ENCODE results near the gene DCUN1D4. TPM values are rescaled to one million over a fixed set of nuclear protein-coding genes. Genes with fewer than 3 reads are reported as not detected.
A peak's percentile ranks its signal among the peaks of the same experiment; 100 is the strongest.
"Not testable (repeated sequence)": the region's sequence is repeated elsewhere in the genome, so short reads cannot be mapped to it uniquely, and the experiment has no call there.

Gene DCUN1D4
- total RNA-seq, 1 donor from 2014 or later, result 47.3 TPM

DNA sequence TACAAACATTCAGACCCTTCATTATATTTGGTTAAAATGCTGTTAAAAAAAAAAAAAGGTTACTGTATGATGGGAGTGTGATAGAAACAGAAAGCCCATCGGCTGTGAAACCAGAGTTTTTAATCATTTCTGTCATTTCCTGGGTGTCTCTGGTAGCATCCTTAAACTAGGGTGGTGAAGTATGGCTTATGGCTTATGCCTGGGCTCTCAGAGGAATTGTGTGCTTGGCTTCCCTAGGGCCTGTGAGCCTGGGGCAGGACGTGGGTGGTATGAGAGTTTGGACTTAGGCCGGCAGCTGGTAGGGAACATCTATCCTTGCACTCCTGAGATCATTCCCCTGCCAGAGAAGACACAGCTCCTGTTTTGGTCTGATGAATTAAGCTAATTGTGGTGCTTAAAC is 52.2 kb downstream of the DCUN1D4 start:
- DNase-seq, result no peak

DNA sequence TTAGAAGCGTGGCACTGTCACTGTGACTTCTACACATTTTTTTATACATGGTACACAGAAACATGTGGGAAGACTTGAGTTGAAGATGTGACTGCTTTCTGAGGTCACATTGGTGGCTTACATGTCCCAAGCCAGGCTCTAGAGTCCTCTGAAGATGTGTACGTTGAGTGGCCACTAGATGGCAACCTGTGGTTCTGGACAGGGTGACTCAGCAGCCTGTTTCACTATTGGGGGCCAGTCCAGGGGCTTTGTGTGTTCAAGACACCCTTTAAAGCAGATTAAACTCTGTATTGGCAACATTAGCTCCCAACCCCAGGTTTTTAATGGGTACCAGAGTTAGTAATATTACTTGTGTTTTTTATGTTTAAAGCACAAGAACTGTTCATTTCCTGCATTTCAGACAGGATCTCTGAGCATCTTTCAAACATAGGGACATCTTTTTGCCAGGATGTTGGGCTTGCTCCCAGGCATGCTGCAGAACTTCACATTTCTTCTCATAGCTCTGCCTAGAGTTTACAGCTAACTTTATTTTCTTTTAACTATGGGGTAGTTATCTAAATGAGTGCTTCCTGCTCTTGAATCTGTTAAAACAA is 53.0 kb downstream of the DCUN1D4 start:
- peak; percentile 83 for DNase-seq

DNA sequence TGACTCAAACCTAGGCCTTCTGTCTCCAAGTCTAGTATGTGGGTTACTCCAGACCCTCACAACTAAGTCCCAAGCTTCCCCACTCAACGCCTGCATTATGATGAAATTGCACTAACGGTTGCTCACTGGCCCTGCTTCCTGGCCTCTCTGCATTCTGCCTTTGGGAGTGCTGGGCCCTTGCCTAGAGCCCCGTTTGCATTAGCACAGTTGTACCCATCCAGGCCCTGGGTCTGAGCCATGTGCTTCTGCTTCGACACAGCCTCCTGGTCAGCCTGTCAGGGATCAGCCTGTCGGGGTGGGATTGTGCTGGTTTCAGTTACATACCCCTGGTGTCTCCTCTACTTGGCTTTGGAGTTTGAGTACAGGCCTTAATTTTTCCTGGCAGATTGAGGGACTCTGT is 58.4 kb downstream of the DCUN1D4 start:
- DNase-seq, result no peak

DNA sequence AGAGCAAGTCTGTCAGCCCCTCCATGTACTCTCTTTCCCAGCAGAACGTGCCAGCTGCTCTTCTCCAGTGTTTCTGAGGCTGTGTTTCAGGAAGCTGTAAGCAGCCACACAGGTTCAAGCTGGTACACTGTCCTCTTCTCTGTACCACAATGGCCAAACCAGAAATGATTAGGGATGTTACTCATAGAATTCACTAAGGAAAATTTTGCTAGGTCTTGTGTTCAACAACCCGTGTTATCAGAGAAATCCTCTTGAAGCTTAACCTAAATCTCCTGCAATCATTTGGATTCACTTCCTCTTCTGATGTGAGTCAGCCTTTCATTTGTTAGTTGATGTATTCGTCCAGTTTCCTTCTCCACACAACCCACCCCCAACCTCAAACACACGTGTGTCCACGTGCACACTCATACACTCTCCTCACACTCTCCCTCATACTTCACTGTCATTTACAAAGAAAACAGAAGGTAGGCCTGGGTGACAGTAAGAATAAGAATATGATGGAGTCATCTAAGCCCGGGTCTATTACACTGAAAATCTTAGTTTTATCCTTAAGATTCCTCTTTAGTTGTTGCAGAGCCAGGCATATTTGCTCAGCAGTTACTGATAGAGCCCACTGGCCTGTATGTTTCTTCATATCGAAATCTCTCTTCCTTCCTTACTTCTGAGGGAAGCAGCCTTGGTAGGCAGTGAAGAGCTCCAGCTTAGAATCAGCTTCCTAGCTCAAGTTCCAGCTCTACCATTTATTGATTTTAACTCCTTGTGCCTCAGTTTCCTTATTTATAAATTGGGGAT is 63.4 kb downstream of the DCUN1D4 start:
- peak; percentile 82 for DNase-seq

DNA sequence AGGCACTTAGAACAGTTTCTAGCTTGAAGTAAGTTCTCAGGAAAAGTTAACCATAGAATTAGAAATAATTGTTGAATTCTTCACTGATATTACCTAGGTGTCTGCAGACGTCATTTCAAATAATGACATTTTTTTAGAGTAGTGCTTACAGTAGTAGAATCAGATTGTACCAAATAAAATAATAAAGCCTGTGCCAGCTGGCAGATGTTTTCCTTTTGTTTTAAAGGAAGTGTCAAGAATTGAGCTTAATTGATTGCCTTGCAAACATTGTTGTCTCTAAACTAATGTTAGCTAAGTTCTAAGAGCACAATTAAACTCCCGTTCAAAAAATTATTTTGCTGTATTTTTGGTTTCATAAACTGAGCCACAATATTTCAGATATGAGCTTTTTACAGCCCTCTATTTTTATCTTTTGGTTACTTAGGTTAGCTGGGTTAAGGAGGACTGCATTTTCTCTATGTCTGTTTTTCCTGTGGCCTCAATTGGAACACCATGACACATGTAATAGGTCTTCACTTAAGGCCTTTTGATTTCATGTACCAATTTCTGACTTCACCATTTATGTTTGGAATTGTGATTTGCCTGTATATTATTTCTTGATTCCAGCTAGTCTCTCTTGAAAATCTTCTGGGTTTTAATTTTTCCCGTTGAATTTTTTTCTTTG is 64.2 kb downstream of the DCUN1D4 start:
- DNase-seq, result peak; percentile 69

DNA sequence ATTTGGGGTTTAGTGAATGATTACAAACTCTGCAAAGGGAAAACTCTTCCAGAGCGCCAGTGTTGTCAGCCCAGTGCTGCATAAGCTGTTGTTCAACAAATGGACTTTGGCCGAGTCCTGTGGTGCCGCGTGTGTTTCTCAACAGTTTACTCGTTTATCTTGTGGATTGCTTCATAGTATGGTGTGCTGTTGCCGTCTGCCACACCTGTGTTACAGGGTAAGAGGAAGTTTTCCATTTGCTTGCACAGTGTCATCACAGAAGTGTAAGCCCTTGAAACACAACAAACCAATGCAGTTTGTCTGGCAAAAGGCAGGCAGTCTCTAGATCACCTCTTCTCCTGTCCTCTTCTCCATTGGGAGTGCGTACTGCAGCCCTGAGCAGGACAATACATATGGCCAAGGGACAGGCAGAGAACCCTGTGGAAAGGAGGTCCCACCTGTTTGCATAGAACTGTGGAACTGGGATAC is 66.3 kb downstream of the DCUN1D4 start:
- no peak for DNase-seq

DNA sequence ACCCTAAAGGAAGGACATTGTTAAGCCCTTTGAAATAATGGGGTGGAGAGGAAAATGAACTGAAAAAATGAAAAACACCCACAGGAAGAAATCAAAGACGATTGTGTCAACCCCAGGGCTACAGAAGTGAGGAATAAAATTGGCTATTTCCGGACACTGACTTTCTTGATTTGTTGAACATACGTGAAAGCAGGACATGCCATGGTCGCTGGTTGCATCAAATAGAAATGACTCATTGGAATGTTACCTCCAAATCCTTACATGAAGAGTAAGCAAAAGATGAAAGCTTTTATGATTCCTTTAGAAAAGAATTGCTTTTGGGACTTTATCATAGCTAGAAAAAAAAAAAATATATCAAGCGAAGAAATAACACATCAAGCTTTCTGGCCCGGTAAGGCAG is 75.3 kb downstream of the DCUN1D4 start:
- DNase-seq, result no peak

DNA sequence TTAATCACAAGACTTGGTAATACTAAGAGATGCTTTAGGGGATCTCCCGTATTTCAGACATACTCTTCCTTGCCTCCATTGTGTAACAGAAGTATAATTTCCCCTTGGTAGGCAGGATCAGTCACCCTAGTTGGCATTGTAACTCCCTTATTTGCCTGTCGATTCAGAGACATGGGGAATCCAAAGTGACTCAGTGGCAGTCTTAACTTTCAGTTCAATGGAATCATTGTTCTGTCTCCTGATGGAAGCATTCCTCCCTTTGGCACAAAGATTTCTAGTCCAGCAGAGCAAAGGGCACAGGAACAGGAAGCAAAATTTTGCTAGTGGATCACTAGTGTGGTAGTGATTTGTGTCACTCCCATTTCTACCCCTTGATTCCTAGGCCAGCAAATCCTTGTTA is 80.4 kb downstream of the DCUN1D4 start:
- DNase-seq, result no peak

DNA sequence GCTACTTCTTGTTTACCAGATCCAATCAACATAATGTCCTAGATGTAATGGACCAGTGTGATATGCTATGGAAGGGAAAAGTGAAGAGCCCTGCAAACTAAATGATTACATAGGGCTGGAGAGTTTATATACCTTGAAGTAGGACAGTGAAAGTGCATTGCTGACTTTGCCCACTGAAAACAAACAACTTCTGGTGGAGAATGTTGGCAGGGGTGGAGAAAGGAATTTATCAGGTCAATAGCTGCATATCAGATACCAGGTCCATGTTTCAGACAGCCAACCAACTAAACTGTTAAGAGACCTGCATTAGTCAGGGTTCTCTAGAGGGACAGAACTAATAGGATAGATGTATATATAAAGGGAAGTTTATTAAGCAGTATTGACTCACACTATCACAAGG is 82.4 kb downstream of the DCUN1D4 start:
- no peak for DNase-seq

DNA sequence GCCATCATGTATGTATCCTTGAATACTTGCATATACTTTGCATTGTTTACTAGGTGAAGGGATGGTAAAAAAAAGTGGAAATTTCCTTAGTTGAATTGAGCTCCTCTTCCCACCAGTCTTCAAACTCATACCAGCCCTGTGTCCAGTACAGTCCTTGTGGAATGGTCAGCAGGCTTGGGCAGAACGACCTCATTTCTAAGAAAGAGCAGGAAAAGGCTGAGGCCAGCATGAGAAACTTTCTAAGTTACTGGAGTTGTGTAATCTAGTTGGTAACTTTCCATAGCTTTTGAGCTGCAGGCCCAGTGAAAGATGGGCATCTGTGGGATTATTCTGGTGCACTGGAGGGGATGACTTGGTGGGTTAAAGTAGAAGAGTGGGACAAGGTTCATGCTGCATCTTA is 87.6 kb downstream of the DCUN1D4 start:
- DNase-seq, result no peak

DNA sequence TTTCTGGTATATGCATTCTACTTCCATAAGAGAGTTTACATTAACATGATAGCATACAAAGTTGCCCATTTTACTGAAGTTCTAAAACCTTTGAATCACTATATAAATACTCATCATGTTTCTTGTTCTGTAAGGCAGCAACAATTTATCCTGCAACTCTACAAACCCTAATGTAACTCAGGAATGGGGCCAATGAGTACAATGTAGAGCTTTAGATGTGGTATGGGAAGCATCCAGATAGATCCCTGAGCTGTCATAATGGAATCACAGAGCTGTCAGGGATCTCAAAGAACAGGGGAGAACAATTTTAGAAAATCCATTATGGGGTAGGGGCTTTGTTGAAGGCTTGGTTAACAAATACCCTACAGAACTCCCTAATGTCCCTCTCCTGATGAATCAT is 88.5 kb downstream of the DCUN1D4 start:
- no peak for DNase-seq

DNA sequence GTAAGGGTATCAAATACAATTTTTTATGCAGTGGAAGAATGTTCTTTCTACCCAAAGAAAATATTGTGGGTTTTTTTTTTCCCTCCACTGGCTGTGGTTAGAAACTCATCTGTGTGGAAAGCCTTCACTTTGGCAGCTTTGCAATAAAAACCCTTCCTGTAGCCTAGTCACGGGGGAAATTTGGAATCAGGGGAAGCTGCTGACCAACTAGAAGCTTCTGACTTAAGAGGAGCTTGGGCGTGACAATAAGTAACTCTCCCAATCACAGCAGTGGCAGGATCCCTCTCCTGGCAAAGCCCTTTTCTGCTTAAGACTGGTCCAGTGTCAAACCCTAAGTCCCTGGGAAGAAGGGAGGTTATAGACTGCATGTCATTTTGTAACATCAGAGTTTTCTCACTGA is 89.3 kb downstream of the DCUN1D4 start:
- no peak for DNase-seq

DNA sequence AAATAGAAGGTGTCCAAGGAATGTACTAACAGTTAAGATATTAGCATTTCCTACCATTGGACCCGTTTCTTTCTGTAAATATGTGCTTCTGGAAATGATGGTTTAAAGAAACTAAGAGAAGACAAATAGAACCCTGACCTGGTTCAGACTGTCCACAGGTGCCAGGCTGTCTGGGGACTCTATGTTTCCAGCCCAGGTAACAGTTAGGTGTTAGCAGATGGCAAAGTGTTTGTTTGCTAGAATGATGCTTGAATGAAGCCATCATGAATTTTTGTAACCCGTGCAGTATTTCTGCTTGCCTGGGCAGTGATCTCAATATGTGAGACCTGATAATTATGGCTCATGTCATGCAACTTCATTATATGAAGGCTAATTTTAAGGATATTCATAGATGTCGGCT is 89.7 kb downstream of the DCUN1D4 start:
- no peak for DNase-seq

DNA sequence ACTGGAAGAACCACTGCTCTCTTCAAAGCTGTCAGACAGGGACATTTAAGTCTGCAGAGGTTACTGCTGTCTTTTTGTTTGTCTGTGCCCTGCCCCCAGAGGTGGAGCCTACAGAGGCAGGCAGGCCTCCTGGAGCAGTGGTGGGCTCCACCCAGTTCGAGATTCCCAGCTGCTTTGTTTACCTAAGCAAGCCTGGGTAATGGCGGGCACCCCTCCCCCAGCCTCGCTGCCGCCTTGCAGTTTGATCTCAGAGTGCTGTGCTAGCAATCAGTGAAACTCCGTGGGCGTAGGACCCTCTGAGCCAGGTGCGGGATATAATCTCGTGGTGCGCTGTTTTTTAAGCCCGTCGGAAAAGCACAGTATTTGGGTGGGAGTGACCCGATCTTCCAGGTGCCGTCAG is 97.5 kb downstream of the DCUN1D4 start:
- DNase-seq, result not testable (repeated sequence)

DNA sequence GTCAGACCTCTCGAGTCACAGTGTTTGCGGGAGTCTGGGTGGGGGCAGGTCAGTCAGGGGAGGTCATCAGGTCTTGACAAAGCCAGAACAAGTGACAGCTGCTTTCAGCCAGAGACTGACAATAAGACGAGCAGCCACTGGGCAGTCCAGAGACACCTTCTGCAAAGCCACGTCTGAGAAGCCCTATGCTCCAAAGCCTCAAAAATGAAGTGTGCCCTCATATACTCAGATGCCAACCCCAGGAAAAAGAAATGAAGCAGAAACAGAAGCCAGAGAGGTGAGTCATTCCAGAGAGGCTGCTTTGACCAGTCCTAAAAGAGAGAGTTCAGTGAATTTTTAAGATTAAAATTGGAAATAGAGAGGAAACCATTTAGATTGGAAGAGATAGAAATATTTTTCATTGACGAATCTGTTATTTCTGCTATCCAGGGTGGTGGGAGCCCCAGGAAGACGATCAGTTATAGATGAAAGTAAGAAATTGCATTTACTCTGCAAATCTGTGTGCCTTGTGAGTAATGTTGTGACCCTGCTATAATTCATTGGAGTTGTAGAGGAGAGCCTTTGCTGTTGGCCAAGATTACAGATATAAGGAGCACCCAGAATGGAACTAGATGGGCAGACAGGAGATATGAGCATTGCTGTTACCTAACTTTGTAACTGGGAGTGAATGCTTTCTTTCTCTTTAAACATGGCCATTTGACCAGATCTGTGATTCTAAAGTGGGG is 99.3 kb downstream of the DCUN1D4 start:
- no peak for DNase-seq

DNA sequence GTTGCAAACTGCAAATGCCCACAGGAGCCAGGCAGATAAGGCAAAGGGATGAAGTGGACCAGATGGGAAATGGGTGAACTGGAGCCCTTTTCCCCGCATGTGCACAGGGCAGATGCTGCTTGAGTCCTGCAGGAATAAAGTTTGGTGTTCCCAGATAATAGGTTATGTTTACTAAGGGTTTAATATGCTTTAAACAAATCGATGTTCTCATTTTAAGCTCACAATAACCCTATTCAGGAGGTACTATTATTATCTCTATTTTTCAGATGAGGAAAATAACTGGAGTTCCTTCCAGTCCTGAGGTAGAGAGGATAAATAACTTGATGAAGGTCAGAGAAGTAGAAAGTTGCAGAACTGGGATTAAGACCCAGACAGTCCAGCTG is 99.9 kb downstream of the DCUN1D4 start:
- DNase-seq, result no peak

DNA sequence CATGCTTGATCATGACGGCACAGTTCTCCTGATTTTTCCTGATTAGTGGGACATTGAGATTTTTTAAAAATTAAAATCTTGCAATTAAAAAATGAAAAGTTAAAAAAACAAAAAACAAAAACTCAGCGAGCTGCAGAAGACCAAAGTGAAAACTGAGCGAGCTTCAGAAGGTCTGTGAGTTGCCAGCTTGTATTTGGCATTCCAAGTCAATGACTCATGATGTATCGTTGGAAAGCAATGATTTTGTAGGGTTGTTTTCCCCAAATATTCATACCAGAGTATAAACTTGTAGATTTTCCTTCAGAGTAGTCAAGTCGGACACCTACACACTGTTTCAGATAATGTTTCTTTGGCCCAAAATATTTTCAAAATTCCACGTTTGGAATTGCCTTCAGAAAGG is 100.3 kb downstream of the DCUN1D4 start:
- no peak for DNase-seq

DNA sequence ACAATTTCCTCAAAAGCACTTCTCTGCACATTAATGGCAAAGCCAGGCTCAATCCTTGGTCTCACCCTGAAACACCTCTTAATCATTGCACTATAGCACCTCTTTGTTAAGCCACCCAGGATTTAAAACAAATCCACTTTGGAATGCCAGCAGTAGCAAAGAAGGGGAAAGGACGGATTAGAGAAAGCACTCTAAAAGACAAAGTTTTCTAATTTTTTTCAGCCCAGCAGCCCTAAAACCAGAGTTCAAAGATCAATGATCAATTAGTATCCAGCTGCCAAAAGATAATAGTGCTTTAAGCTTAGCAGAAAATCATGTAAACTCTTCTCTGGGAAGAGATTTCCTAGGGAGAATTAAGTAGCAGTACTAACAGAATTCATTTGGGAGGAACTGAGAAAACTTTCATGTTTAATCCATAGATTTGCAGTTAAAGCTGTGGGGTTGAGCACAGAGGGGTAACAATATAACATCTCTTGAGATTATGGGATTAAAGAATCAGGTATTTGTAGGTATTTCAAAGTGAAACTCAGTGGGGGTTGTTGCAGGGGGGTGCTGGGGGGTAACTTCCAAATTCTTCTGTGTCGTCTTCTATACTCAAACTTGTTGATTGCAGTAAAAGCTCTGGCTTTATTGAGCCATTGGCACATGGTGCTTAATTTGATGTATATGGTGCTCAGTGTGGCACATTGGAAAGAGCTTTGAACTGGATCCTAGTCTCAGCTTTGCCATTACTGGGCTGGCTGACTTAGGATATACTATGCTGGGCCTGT is 115.4 kb downstream of the DCUN1D4 start:
- DNase-seq, result no peak

DNA sequence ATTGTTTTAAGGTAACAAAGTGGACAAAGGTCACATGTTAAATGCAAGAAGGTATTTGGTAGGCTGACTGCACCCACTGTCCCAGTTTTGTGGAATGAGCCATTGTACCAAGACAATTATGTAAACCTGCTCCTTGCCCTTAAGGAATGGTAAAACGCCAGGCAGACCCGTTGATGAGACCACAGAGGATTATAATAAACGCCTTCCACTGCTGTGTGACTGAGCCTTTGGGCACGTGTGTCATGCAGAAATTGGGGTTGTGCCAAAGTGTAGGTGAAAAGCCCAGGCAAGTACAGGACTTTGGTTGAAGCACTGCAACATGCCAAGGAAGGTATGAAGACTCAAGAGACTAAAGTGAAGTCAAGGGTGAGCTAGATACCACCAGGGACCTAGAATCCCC is 117.5 kb downstream of the DCUN1D4 start:
- no peak for DNase-seq

DNA sequence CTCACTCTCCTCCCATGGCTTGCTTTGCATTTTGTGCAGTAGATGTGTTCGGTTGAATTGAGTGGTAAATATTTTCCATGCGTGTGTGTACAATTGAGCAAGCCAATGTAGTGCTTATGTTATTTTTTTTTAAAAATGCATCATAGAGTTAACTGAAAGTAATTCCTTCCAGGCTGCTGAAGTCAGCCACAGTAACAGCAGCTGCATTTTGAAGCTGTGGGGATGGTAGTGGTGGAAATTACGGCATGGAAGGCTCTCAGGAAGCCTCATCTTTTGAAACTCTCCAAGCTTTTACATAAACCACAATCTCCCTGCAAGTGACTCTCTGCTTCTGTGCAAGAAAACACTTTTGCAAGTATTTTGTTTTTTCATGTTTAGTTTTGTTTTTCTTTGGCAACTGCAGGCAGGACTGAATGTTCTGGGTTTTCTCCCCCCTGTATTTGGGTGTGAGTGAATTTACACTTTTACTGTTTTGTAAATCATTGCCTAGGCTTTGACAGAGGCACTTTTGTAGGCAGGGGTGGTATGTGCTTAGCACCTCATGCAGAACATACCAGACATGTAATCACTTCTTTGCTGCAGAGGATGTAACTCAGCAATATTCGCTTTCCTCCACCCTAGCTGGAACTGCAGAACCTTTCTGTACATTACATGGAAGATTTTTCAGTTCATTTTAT is 121.0 kb downstream of the DCUN1D4 start:
- no peak for DNase-seq

DNA sequence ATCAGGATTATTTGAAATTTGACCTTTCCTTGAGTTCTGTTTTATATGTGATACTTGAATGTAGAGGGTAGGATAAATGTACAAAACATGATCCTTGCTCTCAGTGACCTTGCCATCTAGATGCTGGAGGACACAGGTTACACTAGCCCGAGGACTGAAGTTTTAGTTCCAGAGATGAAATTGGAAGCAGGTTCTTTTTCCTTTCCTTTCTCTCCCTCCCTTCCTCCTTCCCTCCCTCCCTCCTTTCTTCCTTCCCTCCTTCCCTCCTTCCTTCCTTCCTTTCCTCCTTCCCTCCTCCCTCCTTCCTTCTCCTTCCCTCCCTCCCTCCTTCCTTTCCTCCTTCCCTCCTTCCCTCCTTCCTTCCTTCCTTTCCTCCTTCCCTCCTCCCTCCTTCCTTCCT is 122.9 kb downstream of the DCUN1D4 start:
- DNase-seq, result no peak

All from dermis blood vessel endothelial cell (primary cell).